CD4-positive, alpha-beta T cell (primary cell): ENCODE results near the gene KRTAP10-10. TPM values are rescaled to one million over a fixed set of nuclear protein-coding genes. Genes with fewer than 3 reads are reported as not detected.

Experiments
- ATAC-seq: fragments of 200-7000 bp; cut with Tn5 transposase; one replicate; pipeline ENCODE4 v1.10.0; 2022; ENCODE audit warnings: mild to moderate bottlenecking; ENCODE audit not compliant: poor library complexity
- CTCF ChIA-PET: fragments of 350-600 bp; sonication (Branson Sonifier 250); formaldehyde crosslinking; loops from one replicate; lab custom pipeline; 2021; ENCODE audit warnings: antibody characterized with exemption, inconsistent platforms; lab: Charles Lee
- POLR2A ChIA-PET: fragments of 350-600 bp; sonication (Branson Sonifier 250); formaldehyde crosslinking; loops from one replicate; lab custom pipeline; 2021; ENCODE audit warnings: antibody characterized with exemption, inconsistent platforms; lab: Charles Lee
- DNase-seq, 14 experiments: peaks; one replicate each; pipeline ENCODE4 v3.0.0-alpha.2; 2013 to 2020; ENCODE audit warnings: mixed read lengths in 2 of 14
- H3K27ac ChIP-seq, 2 donors: one replicate each; pipeline versions ENCODE4 v1.5.1 to v1.7.0; 2013; ENCODE audit warnings: low read length in 2 of 2, low read depth in 1 of 2, mild to moderate bottlenecking in 1 of 2
- H3K27me3 ChIP-seq, 2 experiments: 1 replicate in 1 of 2; 2 replicates in 1 of 2; pipeline versions ENCODE4 v1.6.1 to v1.7.0; 2013; ENCODE audit warnings: low read length in 2 of 2, control low read depth in 1 of 2, mild to moderate bottlenecking in 1 of 2, moderate library complexity in 1 of 2; ENCODE audit not compliant: insufficient read depth in 2 of 2, control insufficient read depth in 1 of 2
- H3K36me3 ChIP-seq: one replicate; pipeline ENCODE4 v1.6.1; 2013; ENCODE audit warnings: low read length, control low read depth; ENCODE audit not compliant: insufficient read depth
- H3K4me1 ChIP-seq: one replicate; pipeline ENCODE4 v1.6.1; 2013; ENCODE audit warnings: low read length, control low read depth; ENCODE audit not compliant: insufficient read depth
- H3K4me3 ChIP-seq: one replicate; pipeline ENCODE4 v1.5.1; 2013; ENCODE audit warnings: mild to moderate bottlenecking, low read length, moderate library complexity
- H3K9me3 ChIP-seq, 2 experiments: 1 replicate in 1 of 2; 2 replicates in 1 of 2; pipeline versions ENCODE4 v1.6.1 to v1.7.0; 2013; ENCODE audit warnings: low read length in 2 of 2, mild to moderate bottlenecking in 2 of 2, control low read depth in 1 of 2, moderate library complexity in 1 of 2; ENCODE audit not compliant: control insufficient read depth in 1 of 2, insufficient read depth in 1 of 2
- H3K27ac Mint-ChIP-seq: one replicate; pipeline ENCODE4 v1.8.0; 2020; ENCODE audit warnings: mixed read lengths
- H3K27me3 Mint-ChIP-seq: one replicate; pipeline ENCODE4 v1.8.0; 2021; ENCODE audit warnings: mixed read lengths
- H3K36me3 Mint-ChIP-seq: one replicate; pipeline ENCODE4 v1.8.0; 2021; ENCODE audit warnings: low read depth, mixed read lengths
- H3K4me1 Mint-ChIP-seq: one replicate; pipeline ENCODE4 v1.8.0; 2021; ENCODE audit warnings: low read depth, mixed read lengths
- H3K4me3 Mint-ChIP-seq: one replicate; pipeline ENCODE4 v1.8.0; 2020; ENCODE audit warnings: mild to moderate bottlenecking, mixed read lengths
- H3K9me3 Mint-ChIP-seq: one replicate; pipeline ENCODE4 v1.8.0; 2020; ENCODE audit warnings: mixed read lengths
- CTCF ChIP-seq: fragments of 200-600 bp; IDR thresholded peaks from one replicate; pipeline ENCODE4 v1.8.0; 2022; ENCODE audit warnings: antibody characterized with exemption, mild to moderate bottlenecking
- intact Hi-C, 2 experiments: fragments of 100-400 bp; cut with DNase I in 1 of 2; cut with micrococcal nuclease in 1 of 2; formaldehyde crosslinking; loops; one replicate each; pipeline versions ENCODE4 v1.15.1 to v1.9.0; 2023 to 2025; cut with DNase I, micrococcal nuclease
- total RNA-seq, 174 experiments: library from RNA in 2 of 174; stranded (reverse) in 2 of 174; gene quantifications; one replicate each; pipeline ENCODE4 v1.2.3 and lab custom pipeline; 2021 to 2026

Gene KRTAP10-10
- total RNA-seq, 2 experiments from 2014 or later = not detected

GRCh38 chr21:44681152-44681551 is 44.0 kb downstream of the KRTAP10-10 start:
- Histone ChIP-seq H3K4me1 (no peaks in the 10 kb centered on the region), H3K27ac (no peak overlapping the region), H3K36me3 (no peaks in the 10 kb centered on the region), H3K4me3 (no peak overlapping the region), H3K9me3 (no peaks in the 10 kb centered on the region), H3K27me3 (peaks cover 0 to 4% of the 10 kb centered on the region in 2 experiments)
- no peak for DNase-seq
- intact Hi-C loops = no loop called here
- POLR2A ChIA-PET = no interaction called here
- Mint-ChIP-seq H3K4me3 (no peak overlapping the region), H3K9me3 (no peaks in the 10 kb centered on the region), H3K27me3 (peaks cover 21% of the 10 kb centered on the region), H3K27ac (no peak overlapping the region), H3K4me1 (no peaks in the 10 kb centered on the region), H3K36me3 (no peaks in the 10 kb centered on the region)
- CTCF ChIA-PET = no interaction called here
- TF ChIP-seq CTCF = no peak
- no peak for ATAC-seq

- POLR2A ChIA-PET = interaction anchor here (0.6 kb wide), 1 partner anchor 25 kb away, joined by 3 read pairs; no protein-coding TSS in a partner anchor
Observed at GRCh38 chr21:44681861-44682579, 44.9 kb downstream of the KRTAP10-10 start, which contains the start of gene KRTAP12-1. KRTAP12-1 (minus strand) TSS chr21:44682163; CDS start chr21:44682123, 40 bp downstream.

GRCh38 chr21:44682580-44683151 is 45.5 kb downstream of the KRTAP10-10 start:
- Histone ChIP-seq H3K4me3 (no peak overlapping the region), H3K27ac (no peak overlapping the region), H3K9me3 (no peaks in the 10 kb centered on the region), H3K4me1 (no peaks in the 10 kb centered on the region), H3K27me3 (peaks cover 0 to 6% of the 10 kb centered on the region in 2 experiments), H3K36me3 (no peaks in the 10 kb centered on the region)
- no peak overlapping the region for H3K4me3 Mint-ChIP-seq
- no peak for TF ChIP-seq CTCF
- ChIA-PET CTCF (no interaction called here), POLR2A (interaction anchor here (0.6 kb wide), 2 partner anchors 25 to 106 kb away, joined by 3 read pairs; no protein-coding TSS in a partner anchor)
- intact Hi-C loops = no loop called here
- H3K36me3 Mint-ChIP-seq = no peaks in the 10 kb centered on the region
- no peaks in the 10 kb centered on the region for H3K9me3 Mint-ChIP-seq
- no peaks in the 10 kb centered on the region for H3K4me1 Mint-ChIP-seq
- no peak overlapping the region for H3K27ac Mint-ChIP-seq
- DNase-seq (no peak), ATAC-seq (no peak)
- peaks cover 27% of the 10 kb centered on the region for H3K27me3 Mint-ChIP-seq

More at GRCh38 chr21:44681861-44682579, 44.9 kb downstream of the KRTAP10-10 start, which contains the start of gene KRTAP12-1:
- no peaks in the 10 kb centered on the region for H3K4me1 ChIP-seq
- Mint-ChIP-seq H3K9me3 (no peaks in the 10 kb centered on the region), H3K27ac (no peak within 1 kb of the TSS), H3K27me3 (peaks cover 27% of the 10 kb centered on the region), H3K4me3 (no peak within 1 kb of the TSS), H3K4me1 (no peaks in the 10 kb centered on the region), H3K36me3 (no peaks in the 10 kb centered on the region)
- TF ChIP-seq CTCF = no peak
- CTCF ChIA-PET = no interaction called here
- DNase-seq (no peak), ATAC-seq (no peak)
- no peak within 1 kb of the TSS for H3K27ac ChIP-seq
- H3K27me3 ChIP-seq = peaks cover 0 to 5% of the 10 kb centered on the region in 2 experiments
- H3K4me3 ChIP-seq = no peak within 1 kb of the TSS
- H3K36me3 ChIP-seq = no peaks in the 10 kb centered on the region
- H3K9me3 ChIP-seq = no peaks in the 10 kb centered on the region
- intact Hi-C loops = no loop called here
